Measurements from ENCODE around the gene SFTPD.
"Not testable (repeated sequence)": the region's sequence is repeated elsewhere in the genome, so short reads cannot be mapped to it uniquely, and the experiment has no call there.

Gene SFTPD

DNA sequence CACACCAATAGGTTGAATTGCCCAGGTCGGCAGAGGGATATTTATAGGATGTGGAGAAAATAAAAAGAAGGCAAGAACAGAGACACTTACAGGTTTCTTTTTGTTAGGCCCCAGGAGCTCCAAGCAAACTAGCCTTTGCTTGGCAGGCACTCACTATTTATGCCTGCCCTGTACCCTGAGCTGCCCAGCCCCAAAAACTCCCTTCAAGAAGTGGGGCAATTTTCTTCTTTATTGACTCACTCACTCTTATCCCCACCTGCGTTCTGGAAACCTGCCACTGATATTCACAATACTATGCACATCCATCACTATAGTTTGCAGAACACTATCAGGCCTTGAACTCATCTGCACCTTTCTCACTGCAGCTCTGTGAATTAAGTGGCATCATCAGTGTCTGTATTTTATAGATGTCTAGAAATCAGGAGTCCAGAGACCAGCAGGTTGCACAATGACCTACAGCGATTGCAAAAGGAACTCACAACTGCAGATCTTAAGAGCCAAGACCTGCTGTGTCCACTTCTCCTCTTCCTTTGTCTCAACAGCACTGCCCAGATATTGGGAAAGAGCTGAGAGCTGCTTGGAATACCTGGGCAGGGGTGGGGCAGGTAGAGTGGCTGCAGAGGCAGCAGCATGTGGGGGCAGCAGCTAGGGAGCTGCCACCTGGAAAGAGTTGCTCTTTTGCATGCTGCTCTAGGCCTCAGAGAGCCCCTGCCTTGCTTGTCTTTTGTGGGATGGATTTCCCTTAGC lies at the start of gene SFTPD:
TSS of gene SFTPD (minus strand) at position 130 of the 747 bp plus-strand sequence. CDS start 2,446 bp downstream, outside the sequence.
- in situ Hi-C loops (cut with MboI; ENCODE audit: low sequenced_read_pairs), result loop anchor here (25.0 kb wide), 2 partner anchors 288 to 387 kb away; partner anchors contain the start of gene SFTPA2

DNA sequence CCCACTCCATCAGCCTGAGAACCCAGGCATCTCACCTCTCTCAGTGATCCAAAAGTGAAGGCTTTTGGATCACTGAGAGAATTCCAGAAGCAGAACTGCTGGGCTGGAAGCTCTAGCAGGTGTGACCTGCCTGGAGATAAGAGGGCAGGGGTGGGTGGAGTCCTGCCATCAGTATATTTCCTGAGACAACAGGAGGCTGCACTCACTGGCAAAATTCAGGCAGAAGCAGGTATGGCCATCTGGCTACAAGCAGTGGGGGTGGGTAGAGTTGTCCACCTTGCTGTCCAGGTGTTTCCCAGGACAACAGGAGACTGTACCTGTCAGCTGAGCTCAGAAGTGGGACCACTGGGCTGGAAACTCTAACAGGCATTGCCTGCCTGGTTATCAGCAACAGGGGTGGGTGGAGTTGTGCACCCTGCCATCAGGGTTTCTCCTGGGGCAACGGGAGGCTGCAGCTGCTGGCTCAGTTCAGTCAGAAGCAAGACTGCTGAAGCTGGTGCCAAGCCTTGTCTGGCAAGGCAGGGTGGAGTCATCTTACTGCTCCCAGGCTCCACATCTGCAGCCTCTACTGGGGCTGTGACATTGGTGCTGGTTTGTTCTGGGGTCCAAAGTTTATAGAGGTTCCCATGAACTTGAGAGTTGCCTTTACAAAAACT lies 47.2 kb upstream of the SFTPD start:
- in situ Hi-C loops (cut with MboI; ENCODE audit: low sequenced_read_pairs), result no loop called here

GRCh38 chr10:79994556-79994955 lies 45.7 kb upstream of the SFTPD start:
- in situ Hi-C loops (cut with MboI; ENCODE audit: low sequenced_read_pairs), result no loop called here

DNA sequence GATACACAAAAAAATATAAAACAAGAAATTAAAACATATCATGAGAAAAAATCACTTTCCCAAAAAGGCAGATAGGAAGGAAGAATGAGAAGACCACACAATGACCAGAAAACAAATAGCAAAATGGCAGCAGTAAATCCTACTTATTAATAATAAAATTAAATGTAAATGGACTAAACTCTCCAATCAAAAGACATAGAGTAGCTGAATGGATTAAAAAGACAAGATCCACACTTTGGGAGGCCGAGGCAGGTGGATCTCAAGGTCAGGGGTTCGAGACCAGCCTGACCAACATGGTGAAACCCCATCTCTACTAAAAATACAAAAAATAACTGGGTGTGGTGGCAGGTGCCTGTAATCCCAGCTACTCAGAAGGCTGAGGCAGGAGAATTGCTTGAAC lies 39.3 kb upstream of the SFTPD start:
- in situ Hi-C loops (cut with MboI; ENCODE audit: low sequenced_read_pairs), result not testable (repeated sequence)

- in situ Hi-C loops (cut with MboI; ENCODE audit: low sequenced_read_pairs), result not testable (repeated sequence)
These were observed 37.8 kb upstream of the SFTPD start for GRCh38 chr10:79986661-79987060.

DNA sequence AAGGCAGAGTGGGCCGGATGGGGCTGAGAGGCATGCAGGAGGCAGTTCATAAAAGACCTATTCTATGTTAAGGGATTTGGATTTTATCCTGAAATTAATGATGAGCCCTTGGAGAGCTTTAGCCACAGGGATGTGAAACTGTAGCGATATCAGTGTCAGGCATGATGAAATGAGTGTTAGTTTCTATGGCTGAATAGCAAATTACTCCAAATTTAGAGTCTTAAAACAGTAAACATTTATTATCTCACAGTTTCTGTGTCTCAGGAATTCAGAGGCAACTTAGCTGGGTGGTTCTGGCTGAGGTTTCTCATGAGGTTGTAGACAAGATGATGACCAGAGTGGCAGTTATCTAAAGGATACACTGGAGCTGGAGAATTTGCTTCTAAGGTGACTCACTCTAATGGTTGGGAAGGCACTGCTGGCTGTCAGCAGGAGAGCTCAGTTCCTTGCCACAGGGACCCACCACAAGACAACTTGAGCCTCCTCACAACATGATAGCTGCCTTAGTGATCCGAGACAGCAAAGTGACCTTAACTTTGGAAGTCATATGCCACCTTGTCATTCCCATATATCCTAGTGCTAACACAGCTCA lies 36.7 kb upstream of the SFTPD start:
- in situ Hi-C loops (cut with MboI; ENCODE audit: low sequenced_read_pairs), result no loop called here

GRCh38 chr10:79984851-79985250 lies 35.9 kb upstream of the SFTPD start:
- in situ Hi-C loops (cut with MboI; ENCODE audit: low sequenced_read_pairs), result no loop called here

GRCh38 chr10:79983286-79983909 lies 34.5 kb upstream of the SFTPD start:
- in situ Hi-C loops (cut with MboI; ENCODE audit: low sequenced_read_pairs), result no loop called here

GRCh38 chr10:79982861-79983260 lies 34.0 kb upstream of the SFTPD start:
- in situ Hi-C loops (cut with MboI; ENCODE audit: low sequenced_read_pairs), result no loop called here

- in situ Hi-C loops (cut with MboI; ENCODE audit: low sequenced_read_pairs), result no loop called here
These were observed 33.5 kb upstream of the SFTPD start for GRCh38 chr10:79982362-79982800.

DNA sequence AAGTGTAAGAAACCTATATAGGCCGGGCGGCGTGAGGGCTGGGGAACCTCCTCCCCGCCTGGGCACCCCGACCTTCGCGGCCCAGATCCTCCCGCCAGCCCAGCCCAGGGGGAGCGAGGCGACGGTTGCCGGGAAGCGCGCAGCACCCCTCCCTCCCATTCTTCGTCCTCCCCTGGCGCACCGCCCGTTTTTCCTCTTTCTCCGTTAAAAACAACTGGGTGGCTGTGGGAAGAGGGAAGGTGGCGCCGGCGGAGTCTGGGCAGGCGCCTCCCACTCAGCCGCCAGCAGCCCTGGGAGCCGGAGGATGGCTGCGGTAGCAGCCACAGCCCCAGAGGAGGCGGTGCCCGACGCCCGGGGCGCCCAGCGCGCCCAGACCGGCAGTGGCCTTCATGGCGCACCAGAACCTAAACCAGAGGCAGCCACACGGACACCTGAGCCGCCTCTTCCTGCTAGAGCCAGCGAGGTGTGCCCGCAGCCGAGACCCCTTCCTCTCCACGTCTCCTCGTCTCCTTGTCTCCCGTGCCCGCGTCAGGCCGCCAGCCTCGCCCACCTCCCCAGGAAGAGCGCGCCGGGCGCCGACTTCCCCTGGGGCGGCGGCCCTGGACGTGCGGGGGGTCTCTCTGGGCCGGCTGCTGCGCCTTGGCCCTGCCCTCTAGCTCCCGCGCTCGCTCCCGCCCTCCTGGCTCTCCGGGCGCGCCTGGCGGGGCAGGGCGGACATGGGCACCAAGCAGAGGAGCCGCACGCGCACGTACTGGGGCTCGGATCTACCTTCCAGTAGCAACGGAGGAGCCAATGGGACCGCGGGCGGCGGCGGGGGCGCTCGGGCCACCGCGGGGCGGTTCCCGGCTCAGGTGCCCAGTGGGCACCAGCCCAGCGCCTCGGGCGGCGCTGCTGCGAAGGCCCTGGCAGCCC lies 32.8 kb upstream of the SFTPD start:
- in situ Hi-C loops (cut with MboI; ENCODE audit: low sequenced_read_pairs), result no loop called here

DNA sequence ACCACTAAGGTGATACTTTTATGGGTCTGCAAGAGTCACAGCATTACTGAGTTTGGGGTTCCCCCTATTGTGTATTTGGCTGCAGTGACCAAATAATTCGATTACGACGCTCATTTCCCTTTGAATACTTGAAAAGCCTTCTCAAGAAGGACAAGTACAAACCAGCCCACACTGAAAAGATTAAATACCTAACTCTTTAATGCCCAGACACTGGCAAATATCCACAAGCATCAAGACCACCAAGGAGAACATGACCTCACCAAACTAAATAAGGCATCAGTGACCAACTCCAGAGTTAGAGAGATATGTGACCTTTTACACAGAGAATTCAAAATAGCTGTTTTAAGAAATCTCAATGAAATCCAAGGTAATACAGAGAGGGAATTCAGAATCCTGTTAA lies 31.8 kb upstream of the SFTPD start:
- in situ Hi-C loops (cut with MboI; ENCODE audit: low sequenced_read_pairs), result no loop called here

- in situ Hi-C loops (cut with MboI; ENCODE audit: low sequenced_read_pairs), result no loop called here
These were observed 31.2 kb upstream of the SFTPD start for GRCh38 chr10:79979976-79980687.

GRCh38 chr10:79979310-79979975 lies 30.5 kb upstream of the SFTPD start:
- in situ Hi-C loops (cut with MboI; ENCODE audit: low sequenced_read_pairs), result no loop called here

DNA sequence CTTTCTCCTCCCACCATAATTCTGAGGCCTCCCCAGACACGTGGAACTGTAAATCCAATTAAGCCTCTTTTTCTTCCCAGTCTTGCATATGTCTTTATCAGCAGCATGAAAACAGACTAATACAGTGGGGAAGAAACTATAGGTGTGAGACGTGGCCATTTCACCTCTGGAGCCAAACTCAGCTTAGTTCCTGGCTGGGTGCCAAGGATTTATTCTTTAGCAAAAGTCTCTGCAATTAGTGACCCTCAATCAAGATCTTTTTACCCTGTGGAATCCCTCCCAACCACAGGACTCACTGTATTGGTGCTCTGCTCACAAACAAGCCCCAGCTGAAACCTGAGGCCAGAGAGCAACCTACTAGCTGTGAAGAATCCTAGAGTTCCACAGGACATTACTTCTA lies 28.1 kb upstream of the SFTPD start:
- in situ Hi-C loops (cut with MboI; ENCODE audit: low sequenced_read_pairs), result no loop called here

DNA sequence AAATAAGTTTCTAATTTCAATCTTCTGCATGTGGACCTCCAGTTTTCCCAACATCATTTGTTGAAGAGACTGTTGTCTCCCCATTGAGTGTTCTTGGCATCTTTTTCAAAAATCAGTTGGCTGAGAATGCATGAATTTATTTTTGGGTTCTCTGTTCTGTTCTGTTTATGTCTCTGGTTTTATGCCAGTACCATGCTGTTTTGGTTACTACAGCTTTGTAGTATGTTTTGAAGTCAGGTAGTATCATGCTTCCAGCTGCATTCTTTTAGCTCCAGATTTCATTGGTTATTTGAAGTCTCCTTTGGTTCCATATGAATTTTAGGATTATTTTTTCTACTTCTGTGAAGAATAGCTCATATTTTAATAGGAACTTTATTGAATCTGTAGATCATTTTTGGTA lies 21.2 kb upstream of the SFTPD start:
- in situ Hi-C loops (cut with MboI; ENCODE audit: low sequenced_read_pairs), result no loop called here

DNA sequence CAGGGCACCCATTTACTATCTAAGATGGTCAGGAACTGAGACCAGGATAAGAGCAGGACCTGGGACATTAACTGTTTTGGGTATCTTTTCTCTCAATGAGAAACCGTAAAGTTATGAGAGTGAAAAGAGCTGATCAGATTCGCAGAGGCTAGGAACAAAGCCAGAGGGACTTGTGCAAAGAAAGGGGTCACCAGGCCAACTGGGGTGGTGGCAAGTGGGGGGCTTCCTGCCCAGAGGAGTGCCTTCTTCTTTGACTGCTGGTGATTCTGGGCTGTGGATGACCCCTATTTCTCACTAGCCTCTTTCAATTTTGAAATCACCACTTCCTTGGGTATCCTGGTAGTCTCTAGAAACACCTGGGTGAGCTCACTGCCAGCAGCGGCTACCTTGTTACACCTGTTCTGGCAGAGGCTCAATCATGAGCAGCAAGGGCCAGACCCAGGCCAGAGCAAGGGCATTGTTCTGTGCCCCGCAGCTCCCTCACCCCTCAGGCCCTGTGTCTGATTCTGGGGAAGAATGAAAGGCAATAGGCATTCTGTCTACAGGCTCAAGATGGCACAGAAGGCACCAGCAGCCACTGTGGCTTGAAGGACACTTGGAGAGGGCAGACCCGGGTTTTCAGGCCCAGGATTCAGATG lies 999 bp downstream of the SFTPD start:
- in situ Hi-C loops (cut with MboI; ENCODE audit: low sequenced_read_pairs), result loop anchor here (25.0 kb wide), 2 partner anchors 289 to 386 kb away; partner anchors contain the start of gene SFTPA2

DNA sequence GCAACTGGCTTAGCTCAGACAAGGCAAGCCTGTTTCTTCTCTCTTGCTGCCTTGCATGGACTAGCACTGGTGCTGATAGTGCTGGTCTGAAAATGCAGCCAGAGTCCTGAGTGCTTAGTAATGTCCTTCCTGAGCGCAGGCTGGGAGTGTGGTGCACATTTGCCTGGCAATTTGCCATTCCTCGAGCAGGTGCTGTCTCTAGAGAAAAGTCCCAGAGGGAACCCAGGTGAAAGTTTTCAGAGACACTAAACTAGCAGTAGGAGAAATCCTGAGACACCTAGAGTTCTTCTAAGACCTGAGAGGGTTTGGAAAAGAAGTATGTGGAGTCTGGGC lies 1.9 kb downstream of the SFTPD start:
- in situ Hi-C loops (cut with MboI; ENCODE audit: low sequenced_read_pairs), result loop anchor here (25.0 kb wide), 2 partner anchors 290 to 385 kb away; partner anchors contain the start of gene SFTPA2
